Skin epidermis (tissue), 12 donors: ENCODE data around the gene FRG2C.
"Not testable (repeated sequence)": the region's sequence is repeated elsewhere in the genome, so short reads cannot be mapped to it uniquely, and the experiment has no call there.

Source experiments
- H3K27ac ChIP-seq, 21 experiments: fragments of 200-600 bp; sonication (generic) in 11 of 21; one replicate each; pipeline ENCODE4 v1.5.0; 2020; ENCODE audit warnings: mild to moderate bottlenecking in 3 of 21, inconsistent platforms in 2 of 21, moderate library complexity in 2 of 21
- H3K4me3 ChIP-seq, 7 experiments: fragments of 200-600 bp; sonication (generic) in 2 of 7; one replicate each; pipeline ENCODE4 v1.5.0; 2020; ENCODE audit warnings: inconsistent platforms in 2 of 7, mild to moderate bottlenecking in 2 of 7, moderate library complexity in 1 of 7

FRG2C gene

GRCh38 chr3:75668759-75669347 is 4.7 kb downstream of the FRG2C start:
- Histone ChIP-seq H3K4me3 (peak overlapping the region; percentile 15 to 59 (median 22)), H3K27ac (peak overlapping the region in 1 of 21 experiments; percentile 4)

GRCh38 chr3:75669348-75670297 is 5.5 kb downstream of the FRG2C start:
- H3K4me3 ChIP-seq = peak overlapping the region; percentile 15 to 59 (median 22)
- H3K27ac ChIP-seq = peak overlapping the region in 3 of 21 experiments; percentile 4 to 17 (median 4)

- not testable (repeated sequence) for H3K27ac ChIP-seq
- H3K4me3 ChIP-seq = peak overlapping the region in 5 of 7 experiments; percentile 19 to 59 (median 31)
These were observed 6.5 kb downstream of the FRG2C start for GRCh38 chr3:75670298-75671286.

GRCh38 chr3:75671287-75672139 is 7.4 kb downstream of the FRG2C start:
- Histone ChIP-seq H3K4me3 (peak overlapping the region; percentile 13 to 59 (median 37)), H3K27ac (peak overlapping the region in 5 of 21 experiments; percentile 6 to 85 (median 66))

- Histone ChIP-seq H3K27ac (peak overlapping the region in 14 of 21 experiments; percentile 49 to 85 (median 68)), H3K4me3 (peak overlapping the region; percentile 13 to 59 (median 37))
These were observed 8.1 kb downstream of the FRG2C start for GRCh38 chr3:75672140-75672775.

- not testable (repeated sequence) for H3K27ac ChIP-seq, H3K4me3 ChIP-seq
These were observed 19.8 kb downstream of the FRG2C start for GRCh38 chr3:75683965-75684364.

- Histone ChIP-seq H3K27ac (no peak overlapping the region), H3K4me3 (no peak overlapping the region)
These were observed 23.2 kb downstream of the FRG2C start for GRCh38 chr3:75687323-75687722.

GRCh38 chr3:75692061-75692460 is 27.9 kb downstream of the FRG2C start:
- no peak overlapping the region for H3K4me3 ChIP-seq
- no peak overlapping the region for H3K27ac ChIP-seq
